RKO (cell line): ENCODE results near the gene DNAJC13.

Experiments
- DNase-seq: peaks from one replicate; pipeline ENCODE4 v3.0.0-alpha.2; 2016; ENCODE audit warnings: low spot score

The DNAJC13 gene

DNA sequence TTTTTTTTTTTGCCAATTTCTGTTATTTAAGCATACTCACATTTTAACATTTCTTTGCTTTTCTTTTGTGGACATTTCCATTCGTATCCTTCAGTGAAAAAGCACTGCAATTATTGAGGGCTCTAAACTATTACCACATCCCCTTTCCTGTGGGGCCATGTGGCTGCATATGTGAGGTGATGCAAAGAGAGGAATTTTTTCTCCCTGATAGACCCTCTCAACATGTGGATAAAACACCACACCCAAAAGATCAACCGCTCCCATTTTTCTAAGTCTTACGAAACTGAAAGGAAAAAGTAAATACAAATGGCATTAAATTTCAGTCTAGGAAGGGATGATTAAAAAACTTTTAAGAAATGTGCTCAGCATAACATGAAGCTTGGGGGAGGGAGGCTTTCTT, 68.8 kb downstream of the DNAJC13 start:
- DNase-seq: no peak

DNA sequence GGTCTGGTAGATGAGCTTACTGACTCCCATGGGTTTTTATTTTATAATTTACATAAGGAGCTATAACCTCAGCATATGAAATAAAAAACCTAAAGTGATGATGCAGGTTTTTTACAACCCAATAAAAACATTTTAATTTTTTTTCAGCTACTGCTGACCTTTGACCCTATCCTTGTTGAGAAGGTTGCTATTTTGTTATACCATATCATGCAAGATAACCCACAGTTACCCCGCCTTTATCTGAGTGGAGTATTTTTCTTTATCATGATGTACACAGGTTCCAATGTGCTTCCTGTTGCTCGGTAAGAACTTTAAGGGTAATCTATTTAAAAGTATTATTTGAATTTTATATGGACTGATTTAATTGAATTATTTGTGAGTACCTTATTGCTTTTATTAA, 70.8 kb downstream of the DNAJC13 start:
- no peak for DNase-seq

DNA sequence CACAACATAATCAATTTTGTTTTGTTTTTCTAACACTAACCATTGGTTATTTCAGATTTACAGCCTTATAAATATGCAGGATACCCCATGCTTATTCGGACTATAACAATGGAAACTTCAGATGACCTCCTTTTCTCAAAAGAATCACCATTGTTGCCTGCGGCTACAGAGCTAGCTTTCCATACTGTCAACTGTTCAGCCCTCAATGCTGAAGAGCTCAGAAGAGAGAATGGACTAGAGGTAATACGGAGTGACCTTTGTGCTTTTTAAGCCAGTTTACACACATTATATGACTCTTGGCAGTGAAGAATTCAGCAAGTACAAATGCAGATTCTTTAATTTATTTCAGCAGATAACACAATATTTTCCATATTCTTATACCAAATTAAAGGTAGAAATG, 81.8 kb downstream of the DNAJC13 start:
- DNase-seq: no peak

DNA sequence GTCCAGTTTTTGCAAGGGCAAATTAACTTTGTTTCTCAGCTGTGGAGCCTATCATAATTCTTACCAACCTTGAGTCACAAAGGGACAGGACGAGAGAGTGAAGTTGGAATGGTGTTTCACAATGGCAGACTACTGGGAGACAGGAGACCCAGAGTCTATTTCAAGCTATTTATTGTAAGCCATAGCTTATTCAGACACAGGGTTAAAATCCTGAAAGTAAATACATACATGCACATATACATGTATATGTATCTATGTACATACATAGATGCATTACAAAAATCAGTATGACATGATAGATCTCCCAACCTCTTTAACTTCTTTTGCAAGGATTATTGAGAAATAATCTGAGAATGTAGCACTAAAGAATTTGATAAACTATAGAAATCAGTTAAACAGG, 86.3 kb downstream of the DNAJC13 start:
- no peak for DNase-seq

DNA sequence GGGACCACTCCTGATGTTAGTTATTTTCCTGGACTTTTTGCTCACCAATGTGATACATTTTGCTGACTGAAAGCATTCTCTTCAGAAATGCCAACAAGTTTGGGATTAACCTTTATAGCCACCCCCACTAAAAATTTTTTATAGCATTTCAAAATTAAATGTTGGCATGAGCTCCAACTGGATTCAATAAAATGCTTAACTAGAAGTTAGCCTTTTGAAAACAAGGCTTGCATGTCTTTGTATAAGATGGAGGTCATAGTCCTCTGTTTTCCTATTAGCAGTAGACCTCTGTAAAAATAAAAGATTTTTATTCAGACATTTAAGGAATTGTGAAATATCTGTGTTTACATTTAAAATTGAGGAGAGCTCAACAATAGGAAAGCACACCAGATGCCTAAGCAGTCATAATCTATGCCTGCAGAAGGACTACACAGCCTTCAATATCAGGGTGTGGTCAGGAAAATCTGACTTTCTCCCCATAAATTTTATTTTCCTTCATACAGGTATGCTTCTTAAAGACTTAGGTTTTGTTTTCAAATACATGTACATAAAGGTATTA, 87.2 kb downstream of the DNAJC13 start:
- no peak for DNase-seq

DNA sequence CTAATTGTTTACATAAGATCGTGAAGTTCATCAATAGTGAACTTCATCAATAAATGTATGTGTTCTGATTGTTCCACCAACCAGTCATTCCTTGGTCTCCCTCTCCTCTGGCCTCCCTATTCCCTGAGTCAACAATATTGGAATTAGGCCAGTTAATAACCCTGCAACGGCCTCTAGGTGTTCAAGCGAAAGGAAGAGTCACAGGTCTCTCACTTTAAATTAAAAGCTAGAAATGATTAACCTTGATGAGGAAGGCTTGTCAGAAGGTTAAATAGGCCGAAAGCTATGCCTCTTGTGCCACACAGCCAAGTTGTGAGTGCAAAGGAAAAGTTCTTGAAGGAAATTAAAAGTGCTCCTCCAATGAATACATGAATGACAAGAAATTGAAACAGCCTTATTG, 90.4 kb downstream of the DNAJC13 start:
- DNase-seq: no peak

DNA sequence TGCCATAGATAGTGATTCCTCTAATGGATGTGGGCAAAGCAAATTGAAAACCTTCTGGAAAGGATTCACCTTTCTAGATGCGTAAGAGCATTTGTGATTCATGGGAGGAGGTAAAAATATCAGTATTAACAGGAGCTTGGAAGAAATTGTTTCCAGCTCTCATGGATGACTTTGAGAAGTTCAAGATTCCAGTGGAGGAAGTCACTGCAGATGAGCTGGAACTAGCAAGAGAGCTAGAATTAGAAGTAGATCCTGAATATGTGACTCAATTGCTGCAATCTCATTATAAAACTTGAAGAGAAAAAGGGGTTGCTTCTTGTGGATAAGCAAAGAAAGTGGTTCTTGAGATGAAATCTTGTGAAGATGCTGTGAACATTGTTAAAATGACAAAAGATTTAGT, 91.8 kb downstream of the DNAJC13 start:
- no peak for DNase-seq

DNA sequence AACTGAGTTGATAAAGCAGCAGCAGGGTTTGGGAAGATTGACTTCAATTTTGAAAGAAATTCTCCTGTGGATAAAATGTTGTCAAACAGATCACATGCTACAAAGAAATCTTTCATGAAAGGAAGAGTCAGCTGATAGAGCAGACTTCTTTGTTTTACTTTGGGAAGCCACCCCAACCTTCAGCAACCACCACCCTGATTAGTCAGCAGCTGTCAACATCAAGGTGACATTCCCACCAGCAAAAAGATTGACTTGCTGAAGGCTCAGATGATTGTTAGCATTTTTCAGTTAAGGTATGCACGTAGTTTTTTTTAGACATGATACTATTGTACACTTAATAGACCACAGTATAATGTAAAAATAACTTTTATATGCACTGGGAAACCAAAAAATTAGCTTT, 92.2 kb downstream of the DNAJC13 start:
- DNase-seq: no peak

DNA sequence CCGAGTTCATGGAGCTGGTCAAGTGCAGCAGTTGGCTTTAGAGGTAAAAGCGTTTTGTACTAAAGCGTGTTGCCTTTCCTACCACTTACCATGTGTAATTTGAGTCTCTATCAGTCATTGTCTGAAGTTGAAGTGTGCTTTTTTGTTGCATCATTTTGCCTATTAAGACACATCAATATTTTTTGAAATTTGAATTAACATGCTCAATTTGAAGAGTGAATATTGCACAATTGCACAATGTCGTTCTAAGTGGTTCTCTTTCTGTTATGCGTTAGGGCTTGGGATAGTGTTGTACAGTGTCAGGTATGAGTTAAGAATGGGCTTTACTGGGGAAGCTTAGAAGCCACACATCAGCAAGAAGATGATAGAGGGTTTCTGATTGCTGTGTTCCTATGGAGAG, 95.8 kb downstream of the DNAJC13 start:
- no peak for DNase-seq

DNA sequence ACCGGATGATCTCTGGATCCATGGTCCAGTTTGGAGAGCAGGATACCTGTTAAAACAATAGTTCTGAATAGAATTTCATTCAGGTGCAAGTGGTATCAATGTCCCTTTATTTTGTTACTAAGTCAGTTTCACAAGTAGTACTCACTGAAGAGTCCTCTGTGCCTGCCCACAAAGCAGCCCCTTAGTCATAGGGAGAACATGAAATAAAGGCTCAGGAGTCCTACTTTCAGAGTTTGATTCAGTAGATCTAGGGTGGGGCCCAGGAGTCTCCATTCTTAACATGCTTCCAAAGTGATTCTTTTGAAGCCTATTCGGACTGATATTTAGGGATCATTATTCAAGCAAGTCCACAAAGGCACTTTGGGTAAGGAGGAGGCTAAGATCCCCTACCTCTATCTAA, 100.0 kb downstream of the DNAJC13 start:
- DNase-seq: no peak

DNA sequence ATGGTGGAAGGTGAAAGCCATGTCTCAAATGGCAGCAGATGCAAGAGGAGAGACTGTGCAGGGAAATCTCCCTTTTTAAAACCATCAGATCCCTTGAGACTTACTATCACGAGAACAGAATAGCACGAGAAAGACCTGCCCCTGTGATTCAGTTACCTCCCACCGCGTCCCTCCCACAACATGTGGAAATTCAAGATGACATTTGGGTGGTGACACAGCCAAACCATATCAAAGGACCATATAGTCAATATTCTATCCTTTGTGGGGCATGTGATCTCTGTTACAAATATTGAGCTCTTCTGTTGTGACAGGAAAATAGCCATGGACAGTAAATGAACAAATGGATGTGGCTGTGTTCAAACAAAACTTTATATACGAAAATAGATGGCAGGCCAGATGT, 102.6 kb downstream of the DNAJC13 start:
- no peak for DNase-seq

DNA sequence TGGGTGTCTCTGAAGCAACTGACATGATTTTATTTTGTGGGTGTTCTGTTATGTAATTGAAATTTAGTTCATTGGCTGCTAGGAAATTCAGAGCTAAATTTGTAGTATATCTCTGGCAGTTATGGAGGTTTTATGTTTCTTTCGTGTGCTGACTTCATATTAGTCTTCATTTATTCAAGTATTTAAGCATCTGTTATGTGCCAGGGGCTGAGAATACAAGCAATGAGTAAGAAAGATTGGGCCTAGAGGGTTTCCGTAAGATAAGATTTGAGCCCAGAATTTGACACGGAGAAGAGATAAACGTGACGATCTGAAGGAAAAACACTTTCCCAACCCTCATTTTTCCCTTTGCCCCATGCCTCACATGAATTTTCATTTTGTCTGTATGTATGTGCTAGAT, 104.6 kb downstream of the DNAJC13 start:
- no peak for DNase-seq

DNA sequence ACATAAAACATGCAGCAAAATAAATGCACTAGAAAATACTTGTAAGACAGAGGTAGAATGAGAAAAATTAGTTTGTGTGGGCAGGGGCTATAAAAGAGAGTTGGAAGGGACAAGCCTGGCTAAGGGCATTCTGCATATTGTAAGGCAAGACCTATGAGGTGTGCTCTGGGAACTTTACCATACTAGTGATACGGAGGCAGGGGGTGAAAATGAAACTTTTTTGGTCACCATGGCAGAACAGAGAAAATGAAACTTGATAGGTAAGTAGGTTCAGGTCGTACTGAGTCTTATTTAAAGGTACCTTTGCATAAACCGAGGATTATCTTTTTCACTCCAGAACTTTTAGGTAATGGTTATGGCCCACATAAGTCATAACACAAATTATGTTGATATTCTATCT, 105.1 kb downstream of the DNAJC13 start:
- no peak for DNase-seq

DNA sequence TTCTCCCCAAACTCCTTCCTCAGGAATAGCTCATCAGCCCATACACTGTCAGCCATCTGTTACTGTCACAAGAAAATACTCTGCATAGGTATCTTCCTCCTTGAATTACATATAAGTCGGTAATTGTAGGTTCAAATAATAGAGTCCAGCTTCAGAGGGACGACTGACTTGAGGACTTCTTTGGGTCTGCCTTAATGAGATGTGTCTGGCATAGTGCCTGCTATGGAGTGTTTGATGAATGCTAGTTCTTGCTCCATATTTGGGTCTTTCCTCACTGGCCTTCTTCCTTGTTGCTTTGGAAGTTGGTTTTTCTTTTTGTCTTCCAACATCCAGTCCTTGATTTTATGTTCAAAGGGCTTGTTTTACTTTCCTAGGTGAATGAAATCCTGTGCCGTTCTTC, 113.3 kb downstream of the DNAJC13 start:
- no peak for DNase-seq

DNA sequence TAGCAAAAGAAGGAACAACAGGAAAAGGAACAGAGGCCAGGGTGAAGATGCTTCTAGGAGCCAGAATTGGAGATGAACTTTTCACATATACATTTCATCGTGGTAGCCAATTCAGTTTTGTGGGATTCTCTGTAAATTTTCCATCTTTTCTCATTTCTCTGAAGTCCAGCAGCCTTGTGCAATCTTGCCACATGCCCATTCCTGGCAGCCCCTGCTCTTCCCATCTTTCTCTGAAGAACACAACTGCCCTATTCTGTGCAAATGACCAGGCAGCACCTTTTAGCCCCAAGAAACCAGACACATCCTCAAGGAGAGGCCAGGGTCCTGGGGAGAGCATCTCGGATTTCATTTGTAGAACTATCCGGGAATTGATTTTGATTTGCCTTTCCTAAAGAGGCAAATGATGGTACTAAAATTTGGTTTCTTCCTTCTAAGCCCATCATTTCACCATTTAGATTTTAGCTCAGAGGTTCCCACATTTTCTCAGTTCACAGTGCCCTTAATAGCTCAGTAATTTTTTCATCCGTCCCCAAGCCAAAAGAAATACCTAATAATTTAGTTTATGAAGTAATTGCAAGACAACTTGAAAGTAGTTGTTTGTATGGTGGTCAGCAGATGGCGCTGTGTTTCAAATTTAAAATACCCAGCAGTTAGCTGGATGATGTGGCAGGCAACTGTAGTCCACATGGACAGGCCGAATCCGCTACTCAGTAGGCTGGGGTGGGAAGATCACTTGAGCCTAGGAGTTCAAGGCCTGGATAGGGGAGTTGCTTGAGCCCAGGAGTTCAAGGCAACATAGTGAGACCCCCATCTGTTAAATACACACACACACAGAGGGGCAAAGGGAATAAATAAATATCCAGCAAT, 118.5 kb downstream of the DNAJC13 start:
- peak; percentile 87 for DNase-seq

DNA sequence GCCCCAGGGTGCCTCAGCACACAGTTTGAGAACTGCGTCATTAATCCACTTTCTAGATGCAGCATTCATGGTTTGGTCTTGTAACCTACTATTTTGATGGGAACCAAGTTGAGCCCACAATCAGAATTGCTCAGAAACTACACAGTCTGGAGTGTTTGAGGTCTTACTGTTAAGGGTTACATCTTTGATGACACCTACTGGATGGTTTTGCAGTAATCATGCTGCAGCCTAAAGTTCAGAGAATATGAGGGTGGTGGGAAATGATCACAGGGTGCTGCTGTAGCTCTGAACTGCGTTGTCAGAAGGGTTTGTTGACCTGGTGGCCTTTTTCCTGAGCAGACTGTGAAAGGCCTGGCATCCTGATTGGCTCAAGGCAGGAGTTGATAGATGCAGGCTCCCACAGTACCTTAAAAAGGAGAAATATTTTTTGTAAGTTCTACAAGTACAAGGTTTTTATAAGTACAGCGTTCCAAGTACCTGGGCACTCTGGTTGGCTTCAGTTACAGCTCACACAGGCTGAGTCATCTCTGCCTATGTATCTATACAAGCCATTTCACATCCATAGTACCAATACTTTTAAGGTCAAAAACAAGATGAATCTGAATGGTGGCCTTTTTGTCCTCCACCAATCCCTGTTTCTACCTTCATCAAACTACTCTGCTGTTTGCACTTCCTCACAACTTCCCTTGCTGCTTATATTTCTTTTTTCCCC, 119.3 kb downstream of the DNAJC13 start:
- peak; percentile 35 for DNase-seq

DNA sequence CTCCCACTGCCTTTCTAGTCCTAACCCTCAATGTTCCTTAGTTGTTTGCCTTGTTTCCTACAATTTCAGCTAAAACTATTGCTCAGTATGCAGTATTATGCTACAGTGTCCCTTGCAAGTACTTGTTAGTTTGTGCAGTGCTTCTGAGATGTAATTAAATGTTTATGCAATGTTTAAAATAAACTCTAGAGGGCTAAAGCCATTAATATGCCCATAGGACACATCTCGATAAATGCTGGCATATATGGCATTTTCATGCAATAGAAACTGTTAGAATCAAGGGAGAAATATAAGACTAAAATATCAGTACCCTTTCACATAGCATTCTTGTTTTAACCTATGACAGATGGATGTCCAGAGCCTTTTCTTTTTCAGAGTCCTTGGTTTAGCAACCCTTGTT, 120.0 kb downstream of the DNAJC13 start:
- DNase-seq: peak; percentile 29

DNA sequence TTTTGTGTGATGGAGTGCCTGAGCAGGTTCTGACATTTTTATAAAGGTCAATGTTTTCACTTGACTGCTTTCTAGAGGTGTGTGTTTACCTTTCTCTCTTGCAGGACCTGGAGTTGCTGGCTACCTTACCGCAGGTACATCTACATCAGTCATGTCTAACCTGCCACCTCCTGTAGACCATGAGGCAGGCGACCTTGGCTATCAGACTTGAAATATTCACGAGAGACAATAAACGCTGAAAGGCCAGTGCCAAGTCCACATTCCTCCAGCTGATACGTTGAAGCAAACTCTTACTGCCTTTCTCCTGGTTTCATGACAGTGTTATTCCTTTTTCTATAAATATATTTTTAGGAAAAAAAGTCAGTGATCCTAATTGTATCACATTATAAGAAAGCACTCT, 120.8 kb downstream of the DNAJC13 start:
- no peak for DNase-seq

DNA sequence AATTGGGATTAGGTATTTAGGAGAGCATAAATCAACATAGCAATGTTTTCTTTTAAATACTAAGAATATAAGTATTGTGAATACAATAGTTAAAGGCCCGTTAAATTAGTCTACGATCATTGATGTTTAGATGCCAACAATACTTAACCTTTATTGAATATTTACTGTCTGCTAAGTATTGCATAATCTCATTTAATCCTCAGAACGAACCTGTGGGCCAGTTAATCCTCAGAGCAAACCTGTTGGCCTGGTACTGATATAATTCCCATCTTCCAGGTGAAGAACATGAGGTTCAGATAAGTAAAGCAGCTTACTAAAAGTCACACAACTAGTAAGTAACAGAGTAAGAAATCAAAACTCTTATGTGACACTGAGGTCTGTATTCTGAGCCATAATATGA, 122.4 kb downstream of the DNAJC13 start:
- no peak for DNase-seq

DNA sequence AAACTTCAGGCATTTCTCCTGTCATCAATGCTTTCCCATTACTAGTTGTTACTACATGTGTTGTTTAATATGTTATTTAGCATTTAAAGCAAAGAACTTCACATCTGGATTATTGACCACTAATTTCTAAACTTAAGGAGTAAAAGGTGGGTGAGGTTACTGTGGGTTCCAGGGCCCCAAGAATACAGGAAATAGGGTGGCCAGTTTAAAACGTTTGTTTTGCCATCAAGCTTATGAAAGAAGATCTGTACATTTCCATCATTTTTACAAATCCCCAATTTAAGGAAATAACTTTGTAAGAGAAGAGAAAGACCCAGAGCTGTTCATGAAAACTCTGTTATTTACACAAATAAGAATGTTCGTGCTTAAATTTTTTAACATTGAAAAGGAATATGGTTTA, 125.3 kb downstream of the DNAJC13 start:
- no peak for DNase-seq

DNA sequence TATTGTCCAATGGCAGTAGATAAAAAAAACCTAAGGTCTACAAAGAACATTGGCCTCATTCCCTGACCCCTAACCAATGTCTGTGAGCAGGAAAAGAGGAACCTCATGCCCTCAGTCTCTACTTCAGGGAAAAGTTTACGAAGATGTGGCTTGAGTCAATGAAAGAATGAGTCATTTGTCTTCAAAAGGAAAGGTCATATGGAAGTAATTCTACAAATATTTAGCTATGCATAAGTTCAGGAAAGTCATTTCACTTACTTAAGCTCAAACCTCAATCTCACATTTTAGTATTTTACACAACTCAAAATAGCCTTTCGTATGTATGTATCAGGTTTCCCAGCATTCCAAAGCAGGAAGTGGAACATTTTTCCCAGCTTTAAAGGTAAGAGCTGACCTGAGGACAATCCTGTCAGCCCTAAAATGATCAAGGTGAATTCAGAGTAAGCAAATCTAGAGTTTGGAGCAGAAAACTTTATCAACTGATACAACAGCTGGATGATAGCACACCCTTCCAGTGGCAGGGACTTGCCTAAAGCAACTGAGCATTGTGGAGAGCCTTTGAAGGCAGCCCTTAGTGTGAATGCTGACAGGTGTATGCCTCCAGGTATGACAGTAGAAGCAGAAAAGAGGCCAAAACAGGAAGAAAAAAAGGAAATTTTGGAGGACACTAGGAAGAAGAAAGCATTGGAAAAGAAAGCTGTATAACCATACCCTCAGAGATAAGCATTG, 125.9 kb downstream of the DNAJC13 start:
- peak; percentile 92 for DNase-seq

DNA sequence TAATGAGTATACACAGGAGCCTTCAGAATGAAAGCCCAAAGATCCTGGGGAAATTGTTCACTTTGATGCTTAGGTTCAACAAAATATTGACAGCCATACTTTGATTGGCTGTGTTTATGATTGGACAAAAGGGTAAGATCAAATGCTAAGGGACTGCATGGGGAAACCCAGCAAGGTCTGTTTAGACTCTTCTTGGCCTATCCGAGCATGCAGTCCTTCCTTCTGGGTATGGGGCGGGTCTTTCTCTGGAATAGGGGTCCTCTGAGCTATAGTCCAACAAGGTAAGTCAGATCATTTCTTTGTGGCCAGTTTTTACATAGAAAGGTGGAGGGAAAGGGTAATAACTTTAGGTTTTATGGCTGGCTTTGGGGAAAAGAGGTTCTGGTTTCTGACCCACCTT, 126.8 kb downstream of the DNAJC13 start:
- no peak for DNase-seq

DNA sequence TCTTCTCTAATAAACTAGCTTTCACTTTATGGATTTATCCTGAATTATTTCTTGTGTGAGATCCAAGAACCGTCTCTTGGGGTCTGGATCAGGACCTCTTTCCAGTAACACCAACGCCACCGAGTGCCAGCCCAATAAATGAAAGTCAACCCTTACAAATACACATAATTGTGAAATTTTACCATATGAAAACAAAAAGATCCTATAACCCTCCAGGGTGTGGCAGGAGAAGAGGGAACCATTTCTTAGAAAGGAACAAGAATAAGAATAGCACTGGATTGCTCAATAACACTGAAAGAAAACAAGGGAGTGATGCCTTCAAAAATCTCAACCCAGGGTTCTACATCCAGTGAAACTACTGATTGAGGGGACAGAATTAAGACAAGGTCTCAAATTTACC, 128.2 kb downstream of the DNAJC13 start:
- DNase-seq: no peak
